ENCODE data around the gene FAM131B.

Gene FAM131B

GRCh38 chr7:143382126-143382790 is 19.7 kb upstream of the FAM131B start:
- DNase-seq: no peak

GRCh38 chr7:143381427-143382125 is 19.1 kb upstream of the FAM131B start:
- DNase-seq: peak; percentile 12

- peak; percentile 87 for DNase-seq
These were observed 18.3 kb upstream of the FAM131B start, which contains the start of gene ZYX for GRCh38 chr7:143380646-143381426. Gene ZYX, plus strand, starts transcription at chr7:143381345. Its CDS starts 227 bp downstream, at chr7:143381572.

- DNase-seq: peak; percentile 89
These were observed 17.7 kb upstream of the FAM131B start for GRCh38 chr7:143380260-143380645.

- DNase-seq: no peak
These were observed 17.2 kb upstream of the FAM131B start for GRCh38 chr7:143379611-143380259.

- DNase-seq: no peak
These were observed 13.9 kb upstream of the FAM131B start for GRCh38 chr7:143376396-143376795.

- DNase-seq: no peak
These were observed 13.0 kb upstream of the FAM131B start for GRCh38 chr7:143375298-143376034.

GRCh38 chr7:143374561-143374960 is 12.0 kb upstream of the FAM131B start:
- no peak for DNase-seq

- no peak for DNase-seq
These were observed 10.8 kb upstream of the FAM131B start for GRCh38 chr7:143373255-143373794.

- DNase-seq: no peak
These were observed 9.6 kb upstream of the FAM131B start for GRCh38 chr7:143372070-143372469.

- no peak for DNase-seq
These were observed 7.5 kb upstream of the FAM131B start for GRCh38 chr7:143369678-143370651.

- DNase-seq: no peak
These were observed 5.9 kb upstream of the FAM131B start for GRCh38 chr7:143368387-143368786.

- no peak for DNase-seq
These were observed 5.5 kb upstream of the FAM131B start for GRCh38 chr7:143367972-143368371.

GRCh38 chr7:143363016-143363937 is 764 bp upstream of the FAM131B start:
- DNase-seq: no peak

GRCh38 chr7:143361552-143362130 is 872 bp downstream of the FAM131B start:
- no peak for DNase-seq

- DNase-seq: no peak
These were observed 1.5 kb downstream of the FAM131B start for GRCh38 chr7:143360788-143361551.

GRCh38 chr7:143359771-143360353 is 2.7 kb downstream of the FAM131B start:
- no peak for DNase-seq

GRCh38 chr7:143358626-143359025 is 3.9 kb downstream of the FAM131B start:
- DNase-seq: no peak
